ENCODE results near the gene ERF. TPM values are rescaled to one million over a fixed set of nuclear protein-coding genes. Genes with fewer than 3 reads are reported as not detected.

ERF gene
- total RNA-seq, 1 experiment from 2014 or later: 73.0 TPM

DNA sequence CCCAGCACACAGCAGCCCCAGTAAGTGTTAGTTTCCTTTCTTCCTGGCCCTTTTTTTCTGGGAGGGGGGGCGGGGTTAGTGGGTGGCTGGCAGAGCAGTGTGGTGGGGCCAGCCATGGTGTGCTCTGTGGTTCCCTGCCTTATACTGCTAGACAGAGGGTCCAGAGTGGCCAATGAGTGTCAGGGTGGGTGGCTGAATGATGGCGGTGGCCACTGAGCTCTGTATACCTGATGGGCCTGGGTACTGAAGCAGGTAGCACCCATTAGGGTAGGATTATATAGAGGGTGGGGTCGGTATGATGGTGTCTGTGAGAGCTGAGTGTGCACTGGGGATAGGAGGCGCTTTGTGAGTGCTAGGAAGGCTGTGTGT is 27.9 kb upstream of the ERF start:
- Histone ChIP-seq H3K36me3 (replicated peaks; ENCODE audit: control insufficient read depth, insufficient read depth, low read length) (no peaks in the 10 kb centered on the region), H3K27me3 (ENCODE audit: control insufficient read depth, insufficient read depth, low read length) (no peaks in the 10 kb centered on the region), H3K4me3 (ENCODE audit: insufficient read depth, low read depth, low read length) (no peak overlapping the region; the same call in 1 of the 2 replicates)
- no peak for DNase-seq

DNA sequence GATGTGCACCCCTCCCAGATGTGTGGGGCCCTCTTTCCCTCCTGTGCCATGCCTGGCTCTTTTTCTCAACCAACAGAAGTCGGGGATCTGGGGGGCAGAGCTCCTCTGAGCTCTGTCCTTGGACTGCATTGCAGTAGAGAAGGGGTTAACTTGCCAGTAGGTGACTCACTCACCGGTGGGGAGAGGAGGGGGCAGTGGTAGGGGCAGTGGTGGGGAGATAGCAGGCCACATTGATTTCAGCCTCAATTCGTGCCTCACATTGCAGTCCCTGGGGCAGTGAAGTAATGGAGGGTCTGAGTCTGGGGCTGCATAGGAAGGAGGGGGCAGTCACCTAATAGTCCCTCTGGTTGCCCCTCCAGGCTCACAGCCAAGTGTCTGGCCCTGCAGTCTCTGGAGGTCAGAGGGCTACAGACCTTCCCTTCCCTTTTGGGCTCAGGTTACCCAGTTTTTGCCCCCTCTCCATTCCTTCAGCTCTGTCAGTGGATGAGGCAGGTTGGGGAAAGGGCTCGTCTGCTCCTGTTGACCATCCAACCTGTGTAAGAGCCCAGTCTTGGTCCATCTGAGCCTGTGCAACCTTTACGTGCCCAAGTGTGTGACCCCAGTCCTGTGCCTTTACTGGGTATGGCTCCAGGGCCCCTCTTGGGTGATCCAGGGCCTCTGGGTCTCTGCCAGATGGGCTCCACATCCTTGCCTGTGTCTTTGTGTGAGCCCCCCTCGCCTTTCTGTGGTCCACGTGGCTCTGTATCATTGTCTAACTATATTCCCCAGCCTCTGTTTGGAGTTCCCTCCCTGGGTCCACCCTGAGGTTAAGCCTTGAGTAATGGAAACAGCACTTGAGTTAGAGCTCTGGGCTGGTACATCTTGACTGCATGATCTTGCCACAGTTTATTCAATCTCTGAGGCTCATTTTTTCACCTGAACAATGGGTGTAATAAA is 27.2 kb upstream of the ERF start:
- no peaks in the 10 kb centered on the region for H3K27me3 ChIP-seq (ENCODE audit: control insufficient read depth, insufficient read depth, low read length)
- H3K36me3 ChIP-seq (replicated peaks; ENCODE audit: control insufficient read depth, insufficient read depth, low read length): no peaks in the 10 kb centered on the region
- peak; percentile 89 for DNase-seq
- peak overlapping the region; percentile 74 for H3K4me3 ChIP-seq (ENCODE audit: insufficient read depth, low read depth, low read length)

DNA sequence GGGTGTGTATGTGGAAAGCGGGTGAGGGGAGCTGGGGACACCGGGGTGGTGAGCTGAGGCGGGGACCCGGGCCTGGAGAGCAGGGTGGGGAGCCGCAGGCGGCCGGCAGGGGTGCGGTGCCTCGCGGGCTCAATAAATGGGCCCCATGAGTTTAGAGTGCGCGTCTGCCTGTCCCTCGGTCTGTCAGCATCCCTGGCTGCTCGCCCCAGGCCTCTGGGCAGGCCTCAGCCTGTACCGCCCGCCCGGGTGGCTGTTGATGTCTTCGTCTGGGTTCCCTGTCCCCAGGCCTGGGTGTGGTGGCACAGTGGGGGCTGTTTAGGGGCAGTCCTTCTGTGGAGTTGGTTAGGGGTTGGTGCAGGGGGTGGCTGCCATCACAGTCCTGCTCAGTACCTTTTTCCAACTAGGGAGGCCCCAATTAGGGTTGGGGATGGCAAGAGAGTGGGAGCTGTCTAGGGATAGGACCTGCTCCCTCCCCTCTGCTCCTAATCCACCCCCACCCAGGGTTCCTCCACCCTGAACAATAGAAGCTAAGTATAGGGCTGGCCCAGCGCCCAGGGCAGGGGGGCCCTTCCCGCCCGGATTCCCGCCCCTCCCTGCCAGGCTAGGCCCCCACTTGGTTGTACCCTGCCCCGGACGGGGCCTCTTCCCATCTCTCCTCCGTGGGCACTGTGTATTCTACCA is 26.4 kb upstream of the ERF start:
- H3K4me3 ChIP-seq (ENCODE audit: insufficient read depth, low read depth, low read length): peak overlapping the region; percentile 74
- no peaks in the 10 kb centered on the region for H3K27me3 ChIP-seq (ENCODE audit: control insufficient read depth, insufficient read depth, low read length)
- H3K36me3 ChIP-seq (replicated peaks; ENCODE audit: control insufficient read depth, insufficient read depth, low read length): no peaks in the 10 kb centered on the region; the same call in 1 of the 2 replicates
- DNase-seq: peak; percentile 82

DNA sequence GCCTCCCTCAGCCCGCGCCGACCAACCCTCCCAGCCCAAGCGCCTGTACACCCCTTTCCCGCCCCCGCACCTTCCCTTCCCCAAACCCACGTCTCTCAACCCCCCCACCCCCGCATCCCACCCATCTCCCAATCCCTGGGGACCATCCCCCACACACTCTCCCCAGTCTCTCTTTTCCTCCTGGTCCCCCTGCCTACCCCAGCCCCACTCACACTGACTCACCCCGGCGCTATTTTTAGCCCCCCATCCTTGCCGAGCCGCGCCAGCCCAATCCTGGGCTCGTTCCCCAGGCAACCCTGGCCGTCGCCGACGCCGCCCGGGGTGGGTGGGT is 25.9 kb upstream of the ERF start:
- Histone ChIP-seq H3K36me3 (replicated peaks; ENCODE audit: control insufficient read depth, insufficient read depth, low read length) (no peaks in the 10 kb centered on the region; the same call in none of the 2 replicates), H3K4me3 (ENCODE audit: insufficient read depth, low read depth, low read length) (peak overlapping the region; percentile 74), H3K27me3 (ENCODE audit: control insufficient read depth, insufficient read depth, low read length) (no peaks in the 10 kb centered on the region)
- DNase-seq: peak; percentile 85

DNA sequence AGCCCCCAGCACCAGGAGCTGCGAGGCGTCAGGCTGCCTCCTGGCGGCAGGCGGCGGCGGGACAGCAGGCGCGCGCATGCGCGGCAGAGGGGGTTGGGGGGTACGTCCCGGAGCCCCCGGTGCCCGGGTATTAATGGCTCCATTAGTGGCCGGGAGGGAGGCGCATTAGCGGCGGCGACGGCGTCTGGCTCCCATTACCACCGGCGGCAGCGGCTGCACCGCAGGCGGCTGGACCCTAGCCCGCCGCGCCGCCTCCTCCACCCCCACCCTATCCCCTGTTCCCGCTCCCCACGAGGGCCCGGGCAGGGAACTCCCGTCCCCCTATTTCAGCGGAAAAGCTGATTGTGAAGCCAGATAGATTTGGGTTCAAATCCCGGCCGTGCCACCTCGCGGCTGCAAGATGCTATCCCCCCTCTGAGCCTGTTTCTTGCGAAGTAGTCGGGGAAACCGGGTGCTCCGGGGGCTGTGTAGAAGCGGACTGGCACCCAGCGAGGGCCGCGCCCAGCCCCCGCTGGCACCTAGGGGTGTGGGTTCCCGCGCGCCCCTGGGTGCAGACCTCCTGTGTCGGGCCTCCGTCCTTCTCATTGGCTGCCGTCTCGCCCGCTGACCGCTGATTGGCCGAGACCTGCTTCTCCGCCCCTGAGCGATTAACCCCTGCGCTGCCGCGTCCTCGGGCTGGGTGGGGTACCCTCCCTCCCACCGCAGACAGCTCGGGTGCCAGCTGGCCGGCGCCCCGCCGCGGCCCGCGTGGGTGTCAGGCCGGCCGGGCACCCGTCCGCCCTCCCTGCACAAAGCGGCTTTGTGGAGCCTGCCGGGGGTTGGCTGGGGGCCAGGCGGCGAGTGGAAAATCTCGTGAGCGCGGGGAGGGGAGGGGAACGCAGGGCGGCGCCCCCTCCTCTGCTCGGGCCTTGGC is 25.2 kb upstream of the ERF start:
- DNase-seq: peak; percentile 100
- Histone ChIP-seq H3K36me3 (replicated peaks; ENCODE audit: control insufficient read depth, insufficient read depth, low read length) (no peaks in the 10 kb centered on the region; the same call in none of the 2 replicates), H3K27me3 (ENCODE audit: control insufficient read depth, insufficient read depth, low read length) (no peaks in the 10 kb centered on the region), H3K4me3 (ENCODE audit: insufficient read depth, low read depth, low read length) (peak overlapping the region; percentile 74)

DNA sequence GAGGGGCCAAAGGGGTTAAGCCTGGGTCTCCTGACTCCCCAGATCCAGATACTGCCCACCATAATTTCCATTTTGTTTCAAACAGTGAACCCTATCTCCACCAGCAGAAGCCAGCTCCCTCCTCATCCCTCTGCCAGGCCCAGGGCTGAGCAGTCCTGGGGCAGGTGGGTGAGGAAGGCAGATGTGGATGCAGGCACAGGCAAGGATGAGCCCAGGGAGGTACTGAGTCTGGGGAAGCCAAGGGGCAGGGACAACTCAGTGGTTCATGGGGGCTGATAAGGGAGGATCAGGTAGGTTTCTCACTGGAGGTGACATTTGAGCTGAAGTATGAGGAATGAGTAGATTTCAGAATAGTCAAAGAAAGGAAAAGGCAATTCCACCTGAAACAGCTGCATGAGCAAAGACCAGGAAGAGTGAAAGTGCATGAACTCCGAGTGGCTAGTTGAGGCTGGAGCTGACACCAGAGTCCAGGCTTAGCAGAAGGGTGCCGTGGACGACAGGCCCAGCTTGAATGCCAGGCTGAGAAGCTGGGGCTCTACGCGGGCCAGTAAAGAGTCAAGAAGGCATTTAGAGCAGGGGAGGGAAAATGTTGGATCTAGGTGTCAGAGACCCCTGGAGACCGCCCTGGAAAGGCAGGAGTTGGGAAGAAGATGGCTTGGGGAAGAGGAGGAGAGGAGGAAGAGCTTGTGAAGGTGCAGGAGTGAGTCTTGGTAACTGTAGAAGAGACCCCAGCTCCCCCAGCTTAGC is 24.4 kb upstream of the ERF start:
- Histone ChIP-seq H3K4me3 (ENCODE audit: insufficient read depth, low read depth, low read length) (peak overlapping the region; percentile 74), H3K27me3 (ENCODE audit: control insufficient read depth, insufficient read depth, low read length) (no peaks in the 10 kb centered on the region), H3K36me3 (replicated peaks; ENCODE audit: control insufficient read depth, insufficient read depth, low read length) (no peaks in the 10 kb centered on the region; the same call in none of the 2 replicates)
- no peak for DNase-seq

DNA sequence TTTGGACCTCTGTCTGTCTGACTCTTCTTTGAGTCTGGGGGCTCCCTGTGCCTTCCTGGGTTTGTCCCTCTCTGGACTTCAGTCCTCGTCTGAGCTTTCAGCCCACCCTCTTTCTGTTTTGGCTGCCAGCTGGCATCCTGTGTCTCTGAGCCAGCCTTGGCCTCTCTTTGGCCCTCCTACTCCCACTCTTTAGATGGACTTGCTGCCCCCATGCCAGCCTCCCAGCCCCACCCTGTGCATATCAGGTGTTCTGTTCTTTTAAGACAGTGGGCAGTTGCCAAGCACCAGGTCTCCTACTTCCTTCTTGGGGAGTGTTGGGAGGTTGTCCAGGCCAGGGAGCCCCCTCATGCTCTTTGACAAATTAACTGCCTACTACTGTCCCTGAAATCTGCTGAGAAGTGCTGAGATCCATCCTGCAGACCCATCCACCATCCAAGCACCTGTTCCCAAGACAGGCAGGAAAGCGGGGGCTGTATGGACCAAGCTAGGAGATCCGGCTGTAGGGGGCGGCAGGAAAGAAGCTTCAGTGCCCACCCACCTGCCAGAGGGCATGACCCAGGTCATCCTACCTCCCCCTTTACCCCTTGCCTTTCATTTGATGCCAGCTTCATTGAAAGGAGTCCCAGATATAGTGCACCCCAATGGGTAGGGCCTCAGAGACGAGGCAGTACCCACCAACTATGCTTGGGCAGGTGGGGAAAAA is 23.7 kb upstream of the ERF start:
- no peaks in the 10 kb centered on the region for H3K27me3 ChIP-seq (ENCODE audit: control insufficient read depth, insufficient read depth, low read length)
- H3K4me3 ChIP-seq (ENCODE audit: insufficient read depth, low read depth, low read length): no peak overlapping the region
- DNase-seq: no peak
- H3K36me3 ChIP-seq (replicated peaks; ENCODE audit: control insufficient read depth, insufficient read depth, low read length): no peaks in the 10 kb centered on the region; the same call in none of the 2 replicates

DNA sequence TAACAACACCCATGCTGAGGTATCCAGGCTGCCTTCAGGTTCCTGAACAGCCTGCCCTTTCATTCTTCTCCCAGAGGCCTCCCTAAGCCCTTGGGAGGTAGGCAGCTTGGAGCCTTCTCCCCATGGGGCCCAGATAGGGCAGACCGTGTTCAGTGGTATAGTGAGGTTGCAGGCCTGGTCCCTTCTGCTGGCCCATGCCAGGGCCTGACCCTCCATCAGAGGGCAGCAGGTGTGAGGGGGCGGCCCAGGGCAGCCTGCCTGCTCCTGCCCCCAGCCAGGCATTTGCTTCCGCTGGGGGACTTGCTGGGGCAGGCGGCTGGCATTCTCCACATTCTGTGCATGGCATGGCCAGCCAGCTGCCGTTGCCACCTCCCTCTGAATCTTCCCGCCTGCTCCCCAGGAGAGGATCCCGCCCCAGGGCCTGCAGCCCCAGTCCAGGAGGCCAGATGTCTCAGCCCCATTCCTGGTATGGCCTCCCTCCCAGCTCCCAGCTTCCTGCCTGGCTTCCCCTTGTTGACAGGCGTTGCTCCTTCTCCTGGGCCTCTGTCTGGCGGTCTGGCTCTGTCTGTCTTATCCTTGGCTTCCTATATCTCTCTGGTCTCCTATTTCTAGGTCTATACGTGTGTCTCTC is 23.0 kb upstream of the ERF start:
- no peak for DNase-seq
- no peaks in the 10 kb centered on the region for H3K27me3 ChIP-seq (ENCODE audit: control insufficient read depth, insufficient read depth, low read length)
- no peak overlapping the region for H3K4me3 ChIP-seq (ENCODE audit: insufficient read depth, low read depth, low read length)
- H3K36me3 ChIP-seq (replicated peaks; ENCODE audit: control insufficient read depth, insufficient read depth, low read length): no peaks in the 10 kb centered on the region; the same call in none of the 2 replicates

DNA sequence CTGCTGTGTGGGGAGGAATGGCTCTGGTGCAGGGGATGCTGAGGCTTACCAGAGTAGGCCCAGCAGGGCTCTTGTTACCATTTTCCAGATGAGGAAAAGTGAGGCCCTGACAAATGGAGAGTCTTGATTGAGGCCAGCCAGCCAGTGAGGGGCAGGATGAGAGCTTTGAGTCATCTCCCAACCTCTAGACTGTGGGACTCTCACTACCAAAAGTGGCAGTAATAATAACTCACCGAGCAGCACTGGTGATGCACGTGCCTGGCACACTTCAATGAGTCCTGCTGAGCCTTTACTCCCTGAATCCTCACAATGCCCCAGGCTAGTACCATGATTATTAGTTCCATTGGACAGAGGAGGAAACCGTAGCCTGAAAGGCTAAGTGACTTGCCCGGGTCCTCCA is 21.9 kb upstream of the ERF start:
- Histone ChIP-seq H3K27me3 (ENCODE audit: control insufficient read depth, insufficient read depth, low read length) (no peaks in the 10 kb centered on the region), H3K4me3 (ENCODE audit: insufficient read depth, low read depth, low read length) (no peak overlapping the region), H3K36me3 (replicated peaks; ENCODE audit: control insufficient read depth, insufficient read depth, low read length) (no peaks in the 10 kb centered on the region; the same call in none of the 2 replicates)
- DNase-seq: no peak

DNA sequence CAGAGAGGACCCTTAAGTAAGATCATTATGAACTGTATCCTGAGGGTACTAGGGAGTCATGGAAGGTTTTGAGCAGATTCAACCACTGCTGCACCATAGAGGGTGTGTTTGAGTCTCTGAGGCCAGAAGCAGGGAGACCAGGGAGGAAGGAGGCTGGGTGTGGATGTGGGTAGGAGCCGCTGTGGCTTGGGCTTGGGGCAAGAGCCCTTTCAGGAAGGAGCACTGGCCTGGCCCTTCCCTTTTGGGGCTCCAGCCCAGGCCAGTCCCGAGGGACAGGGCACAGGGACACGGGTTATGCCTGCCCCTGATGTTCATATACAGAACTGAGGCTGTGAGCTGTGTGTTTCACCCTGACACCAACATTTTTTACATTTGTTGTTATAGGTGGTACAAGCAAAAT is 21.4 kb upstream of the ERF start:
- Histone ChIP-seq H3K4me3 (ENCODE audit: insufficient read depth, low read depth, low read length) (no peak overlapping the region), H3K27me3 (ENCODE audit: control insufficient read depth, insufficient read depth, low read length) (no peaks in the 10 kb centered on the region), H3K36me3 (replicated peaks; ENCODE audit: control insufficient read depth, insufficient read depth, low read length) (no peaks in the 10 kb centered on the region; the same call in none of the 2 replicates)
- no peak for DNase-seq

DNA sequence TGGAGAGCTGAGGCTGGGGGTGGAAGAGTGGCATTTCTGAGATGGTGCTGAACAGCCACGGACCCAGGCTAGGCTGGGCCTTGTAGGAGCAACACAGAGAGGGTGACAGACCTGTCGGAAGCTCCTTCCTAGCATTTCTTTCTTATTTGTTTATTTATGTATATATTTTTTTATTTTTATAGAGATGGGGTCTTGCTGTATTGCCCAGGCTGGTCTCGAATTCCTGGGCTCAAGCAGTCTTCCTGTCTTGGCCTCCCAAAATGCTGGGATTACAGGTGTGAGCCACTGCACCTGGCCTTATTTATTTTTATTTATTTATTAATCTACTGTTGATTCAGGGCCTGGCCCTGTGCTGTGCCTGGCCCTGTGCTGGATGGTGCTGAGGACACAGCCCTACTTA is 20.6 kb upstream of the ERF start:
- DNase-seq: no peak
- no peaks in the 10 kb centered on the region; the same call in none of the 2 replicates for H3K36me3 ChIP-seq (replicated peaks; ENCODE audit: control insufficient read depth, insufficient read depth, low read length)

DNA sequence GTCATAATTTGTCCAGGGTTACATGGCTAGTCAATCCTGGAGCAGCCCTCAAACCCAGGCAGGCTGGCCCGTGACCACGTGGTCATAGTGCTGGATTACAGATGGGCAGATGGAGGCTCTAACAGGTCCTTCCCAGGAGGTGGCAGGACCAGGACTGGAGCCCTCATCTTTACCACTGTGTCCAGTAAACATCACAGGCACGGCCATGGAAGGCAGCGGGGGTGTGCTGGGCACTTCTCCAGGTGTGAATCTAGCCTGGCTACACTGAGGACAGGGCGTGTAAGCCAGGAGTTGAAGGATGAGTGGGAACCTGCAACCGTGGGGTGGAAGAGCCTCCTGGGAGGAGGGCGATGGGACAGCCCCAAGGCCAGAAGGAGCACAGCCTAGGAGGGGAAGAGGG is 20.2 kb upstream of the ERF start:
- Histone ChIP-seq H3K4me3 (ENCODE audit: insufficient read depth, low read depth, low read length) (no peak overlapping the region), H3K36me3 (replicated peaks; ENCODE audit: control insufficient read depth, insufficient read depth, low read length) (no peaks in the 10 kb centered on the region; the same call in none of the 2 replicates), H3K27me3 (ENCODE audit: control insufficient read depth, insufficient read depth, low read length) (no peaks in the 10 kb centered on the region)
- no peak for DNase-seq

More for the DNA sequence above, 20.6 kb upstream of the ERF start:
- Histone ChIP-seq H3K4me3 (ENCODE audit: insufficient read depth, low read depth, low read length) (no peak overlapping the region), H3K27me3 (ENCODE audit: control insufficient read depth, insufficient read depth, low read length) (no peaks in the 10 kb centered on the region)
